Myocyte (in vitro differentiated cells): ENCODE data around the gene DCAF8. TPM values are rescaled to one million over a fixed set of nuclear protein-coding genes. Genes with fewer than 3 reads are reported as not detected.
"Not testable (repeated sequence)": the region's sequence is repeated elsewhere in the genome, so short reads cannot be mapped to it uniquely, and the experiment has no call there.

Source experiments
- DNase-seq: peaks from one replicate; pipeline ENCODE4 v3.0.0-alpha.2; 2012; ENCODE audit warnings: low read depth
- polyA plus RNA-seq: library from polyadenylated mRNA; unstranded; fragments of >200 nt; gene quantifications from one replicate; pipeline ENCODE4 v1.2.1, GENCODE V29; 2012; ENCODE audit warnings: missing spikeins
- total RNA-seq: library from RNA; depleted of rRNA; stranded (reverse); fragments of >200 nt; gene quantifications from 2 replicates; pipeline ENCODE4 v1.2.3, GENCODE V29; 2014

DCAF8 gene
- 96.9 and 101 TPM in 2 replicates for total RNA-seq
- polyA plus RNA-seq = 142 TPM

GRCh38 chr1:160261893-160262794 is at the start of gene DCAF8:
Gene DCAF8 (minus strand): TSS chr1:160262549. CDS start chr1:160244008, 18,541 bp downstream.
- DNase-seq = peak; percentile 99

DNA sequence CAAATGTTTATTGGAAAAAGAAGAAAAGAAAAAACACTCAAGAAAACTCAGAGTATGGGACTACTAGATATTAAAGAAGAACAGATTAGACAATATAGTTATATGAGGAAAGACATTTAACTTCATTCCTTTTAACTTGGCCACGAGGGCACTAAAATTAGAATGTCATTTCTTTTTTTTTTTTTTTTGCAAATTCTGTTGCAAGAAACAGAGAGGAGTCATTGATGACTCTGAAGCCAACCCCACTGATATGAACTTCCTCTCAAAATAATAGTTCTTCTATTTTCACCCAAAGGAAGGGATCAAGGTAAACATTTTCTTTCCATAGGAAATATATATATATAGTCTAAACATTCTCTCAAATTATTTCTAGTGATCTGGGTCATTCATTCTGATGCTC is 47.2 kb upstream of the DCAF8 start:
- DNase-seq = no peak

- DNase-seq = no peak
Observed at GRCh38 chr1:160309185-160309557, 46.8 kb upstream of the DCAF8 start.

DNA sequence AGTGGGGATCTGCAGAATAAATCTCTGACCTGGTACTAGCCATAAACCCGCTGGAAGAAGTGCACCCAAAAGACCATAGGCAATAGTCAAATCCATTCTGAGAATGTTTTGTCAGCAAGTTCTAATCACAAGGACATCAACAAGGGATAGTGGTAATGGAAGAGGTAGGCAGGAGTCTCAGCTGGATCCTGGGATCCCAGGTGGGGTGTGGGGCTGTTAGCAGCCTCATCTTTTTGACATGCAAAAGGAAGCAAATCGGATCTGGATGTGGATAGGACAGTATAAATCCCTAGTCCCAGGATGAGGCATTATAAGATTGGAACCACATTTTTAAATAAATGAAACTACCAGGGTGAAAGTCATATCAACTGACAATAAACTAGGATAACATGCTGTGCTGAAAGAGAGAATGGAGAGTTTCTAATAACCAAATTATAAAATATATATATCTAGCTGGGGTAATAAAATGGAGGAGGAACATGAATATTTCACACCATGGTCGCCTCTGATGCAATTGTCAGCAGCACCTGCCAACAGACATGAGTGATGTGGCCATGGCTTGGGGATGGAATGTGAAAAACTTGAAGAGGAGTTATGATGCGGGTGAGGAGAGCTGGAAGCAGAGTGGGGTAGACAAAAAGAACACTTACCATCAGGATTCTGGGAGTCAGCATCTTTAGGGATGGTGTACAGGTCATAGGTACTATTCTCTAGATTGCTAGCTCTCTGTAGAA is 46.3 kb upstream of the DCAF8 start:
- peak; percentile 40 for DNase-seq

GRCh38 chr1:160307118-160307791 is 44.9 kb upstream of the DCAF8 start:
- no peak for DNase-seq

- no peak for DNase-seq
Observed at GRCh38 chr1:160300173-160300572, 37.8 kb upstream of the DCAF8 start.

GRCh38 chr1:160296036-160296435 is 33.7 kb upstream of the DCAF8 start:
- no peak for DNase-seq

DNA sequence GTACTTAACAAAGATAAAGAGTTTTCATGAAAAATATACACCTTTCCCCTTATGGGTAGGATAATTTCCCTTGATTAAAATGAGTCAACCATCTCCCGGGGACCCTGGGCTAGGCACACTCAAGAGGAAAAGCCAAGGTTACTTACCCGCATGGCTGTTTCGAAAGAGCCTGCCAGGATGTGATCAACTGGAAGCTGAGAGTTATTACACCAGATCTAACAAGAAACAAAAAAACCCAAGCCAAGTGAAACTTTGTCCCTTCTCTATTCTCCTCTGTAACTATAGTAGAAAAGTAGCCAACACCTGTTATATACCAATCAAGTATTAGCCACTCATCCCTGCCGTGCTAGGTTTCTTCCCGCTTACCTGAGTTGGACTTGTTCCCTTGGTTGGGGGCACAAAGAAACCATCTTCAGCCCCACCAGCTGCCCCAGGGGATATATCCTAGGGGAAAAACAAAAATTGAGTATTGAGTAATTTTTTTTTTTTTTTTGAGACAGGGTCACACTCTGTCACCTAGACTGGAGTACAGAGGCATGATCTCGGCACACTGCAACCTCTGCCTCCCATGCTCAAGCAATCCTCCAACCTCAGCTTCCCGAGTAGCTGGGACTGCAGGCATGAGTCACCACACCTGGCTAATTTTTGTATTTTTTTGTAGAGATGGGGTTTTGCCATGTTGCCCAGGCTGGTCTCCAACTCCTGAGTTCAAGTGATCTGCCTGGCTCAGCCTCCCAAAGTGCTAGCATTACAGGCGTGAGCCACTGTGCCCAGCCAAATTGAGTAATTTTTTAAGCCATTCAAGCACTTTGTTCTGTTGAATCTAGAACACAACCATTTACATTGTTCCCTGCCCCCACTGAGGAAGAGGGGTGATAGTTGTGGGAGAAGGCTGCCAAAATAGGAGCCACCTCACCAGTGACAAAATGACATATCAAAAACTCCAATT is 30.9 kb upstream of the DCAF8 start:
- no peak for DNase-seq

GRCh38 chr1:160291248-160292220 is 29.2 kb upstream of the DCAF8 start:
- peak; percentile 91 for DNase-seq

DNA sequence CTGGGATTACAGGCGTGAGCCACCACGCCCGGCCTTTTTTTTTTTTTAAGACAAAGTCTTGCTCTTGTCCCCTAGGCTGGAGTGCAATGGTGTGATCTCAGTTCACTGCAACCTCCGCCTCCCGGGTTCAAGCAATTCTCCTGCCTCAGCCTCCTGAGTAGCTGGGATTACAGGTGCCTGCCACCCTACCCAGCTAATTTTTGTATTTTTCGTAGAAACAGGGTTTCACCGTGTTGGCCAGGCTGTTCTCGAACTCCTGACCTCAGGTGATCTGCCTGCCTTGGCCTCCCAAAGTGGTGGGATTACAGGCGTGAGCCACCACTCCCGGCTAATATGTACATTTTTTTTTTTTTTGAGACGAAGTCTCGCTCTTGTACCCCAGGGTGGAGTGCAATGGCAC is 25.4 kb upstream of the DCAF8 start:
- not testable (repeated sequence) for DNase-seq

DNA sequence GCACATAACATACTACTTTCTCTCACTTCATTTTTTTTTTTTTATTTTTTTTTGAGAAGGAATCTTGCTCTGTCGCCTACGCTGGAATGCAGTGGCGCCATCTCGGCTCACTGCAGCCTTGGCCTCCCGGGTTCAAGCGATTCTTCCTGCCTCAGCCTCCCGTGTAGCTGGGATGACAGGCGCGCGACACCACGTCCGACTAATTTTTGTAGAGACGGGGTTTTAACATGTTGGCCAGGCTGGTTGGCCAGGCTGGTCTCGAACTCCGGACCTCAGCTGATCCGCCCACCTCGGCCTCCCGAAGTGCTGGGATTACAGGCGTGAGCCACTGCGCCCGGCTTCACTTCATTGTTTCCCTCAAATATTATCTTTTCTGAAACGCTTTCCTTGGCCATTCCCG is 23.2 kb upstream of the DCAF8 start:
- DNase-seq = no peak

GRCh38 chr1:160284782-160285344 is 22.5 kb upstream of the DCAF8 start, which contains the start of gene PEX19:
Gene PEX19 (minus strand): TSS chr1:160285133. CDS start chr1:160285124, 9 bp downstream.
- DNase-seq = peak; percentile 92

- peak; percentile 29 for DNase-seq
Observed at GRCh38 chr1:160284220-160284781, 22.0 kb upstream of the DCAF8 start.

DNA sequence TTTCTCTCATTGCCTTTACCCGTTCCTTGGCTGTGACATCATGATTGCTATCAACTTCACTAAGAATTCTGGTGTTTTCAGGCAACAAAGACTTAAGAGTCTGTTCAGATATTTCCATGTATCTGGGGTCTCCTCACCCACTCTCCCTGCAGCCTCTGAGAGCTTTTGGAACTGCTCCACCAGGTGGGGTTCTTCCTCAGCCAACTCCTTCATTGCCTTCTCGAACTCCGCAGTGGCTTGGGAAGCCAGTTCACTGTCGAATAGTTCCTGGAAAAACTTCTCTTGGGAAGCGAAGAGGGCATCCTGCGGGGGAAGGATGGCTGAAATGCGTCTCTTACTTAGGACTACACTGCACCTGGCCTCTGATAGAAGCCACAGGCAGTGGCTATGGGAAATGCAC is 20.5 kb upstream of the DCAF8 start:
- DNase-seq = no peak

DNA sequence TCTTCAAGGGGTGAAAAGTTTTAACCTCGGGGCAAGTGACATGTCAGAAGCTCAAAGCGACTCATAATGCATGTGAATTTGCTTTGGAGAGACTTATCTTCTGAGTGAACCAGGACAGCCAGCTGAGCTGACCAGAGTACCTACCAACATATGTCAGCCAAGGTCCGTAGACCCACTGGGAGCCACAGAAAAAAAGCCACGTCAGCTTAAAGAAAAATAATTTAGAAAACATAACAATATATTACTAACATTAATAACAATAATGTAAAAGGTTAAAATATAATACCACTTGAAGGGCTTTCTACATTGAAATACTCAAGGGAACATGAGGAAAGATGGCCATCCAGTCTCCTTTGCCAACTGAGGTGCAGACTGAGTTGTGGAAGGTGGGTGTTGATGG is 15.6 kb upstream of the DCAF8 start:
- DNase-seq = no peak

GRCh38 chr1:160277330-160277729 is 15.0 kb upstream of the DCAF8 start:
- DNase-seq = no peak

GRCh38 chr1:160271025-160271424 is 8.7 kb upstream of the DCAF8 start:
- DNase-seq = no peak

DNA sequence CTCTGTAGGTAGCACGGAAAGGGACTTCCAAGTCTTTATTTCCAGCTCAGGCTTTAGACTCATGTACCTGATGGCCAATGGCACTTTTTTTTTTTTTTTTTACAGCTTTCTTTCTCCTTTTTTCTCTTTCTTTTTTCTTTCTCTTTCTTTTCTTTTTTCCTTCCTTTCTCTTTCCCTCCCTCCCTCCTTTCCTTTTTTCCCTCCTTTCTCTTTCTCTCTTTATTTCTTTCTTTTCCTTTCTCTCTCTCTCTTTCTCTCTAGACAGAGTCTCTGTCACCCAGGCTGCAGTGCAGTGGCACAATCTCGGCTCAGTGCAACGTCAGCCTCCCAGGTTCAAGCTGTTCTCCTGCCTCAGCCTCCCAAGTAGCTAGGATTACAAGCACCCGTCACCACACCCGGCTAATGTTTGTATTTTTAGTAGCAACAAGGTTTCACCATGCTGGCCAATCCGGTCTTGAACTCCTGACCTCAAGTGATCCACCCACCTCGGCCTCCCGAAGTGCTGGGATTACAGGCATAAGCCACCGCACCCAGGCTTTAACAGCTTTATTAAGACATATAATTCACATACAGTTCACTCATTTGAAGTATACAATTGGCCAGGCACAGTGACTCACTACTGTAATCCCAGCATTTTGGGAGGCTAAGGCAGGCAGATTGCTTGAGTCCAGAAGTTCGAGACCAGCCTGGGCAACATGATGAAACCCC is 5.1 kb upstream of the DCAF8 start:
- DNase-seq = no peak
